A549 treated with GW870086 at 1 μM for 4 hours (cell line): ENCODE measurements around the gene STAM2. TPM values are rescaled to one million over a fixed set of nuclear protein-coding genes. Genes with fewer than 3 reads are reported as not detected.

Experiments
- total RNA-seq: library from RNA; stranded (reverse); fragments of 200-300 nt; extraction: Qiagen RNA extraction; gene quantifications from 5 replicates; pipeline ENCODE4 v1.2.3, GENCODE V29; 2022; ENCODE audit warnings: low read depth

Gene STAM2
- 6.6 to 9.9 TPM (median 9.5 TPM) in 5 replicates for total RNA-seq

GRCh38 chr2:152175368-152176112 is at the start of gene STAM2:
Gene STAM2 (minus strand): TSS chr2:152175763. CDS start chr2:152175642, 121 bp downstream.

DNA sequence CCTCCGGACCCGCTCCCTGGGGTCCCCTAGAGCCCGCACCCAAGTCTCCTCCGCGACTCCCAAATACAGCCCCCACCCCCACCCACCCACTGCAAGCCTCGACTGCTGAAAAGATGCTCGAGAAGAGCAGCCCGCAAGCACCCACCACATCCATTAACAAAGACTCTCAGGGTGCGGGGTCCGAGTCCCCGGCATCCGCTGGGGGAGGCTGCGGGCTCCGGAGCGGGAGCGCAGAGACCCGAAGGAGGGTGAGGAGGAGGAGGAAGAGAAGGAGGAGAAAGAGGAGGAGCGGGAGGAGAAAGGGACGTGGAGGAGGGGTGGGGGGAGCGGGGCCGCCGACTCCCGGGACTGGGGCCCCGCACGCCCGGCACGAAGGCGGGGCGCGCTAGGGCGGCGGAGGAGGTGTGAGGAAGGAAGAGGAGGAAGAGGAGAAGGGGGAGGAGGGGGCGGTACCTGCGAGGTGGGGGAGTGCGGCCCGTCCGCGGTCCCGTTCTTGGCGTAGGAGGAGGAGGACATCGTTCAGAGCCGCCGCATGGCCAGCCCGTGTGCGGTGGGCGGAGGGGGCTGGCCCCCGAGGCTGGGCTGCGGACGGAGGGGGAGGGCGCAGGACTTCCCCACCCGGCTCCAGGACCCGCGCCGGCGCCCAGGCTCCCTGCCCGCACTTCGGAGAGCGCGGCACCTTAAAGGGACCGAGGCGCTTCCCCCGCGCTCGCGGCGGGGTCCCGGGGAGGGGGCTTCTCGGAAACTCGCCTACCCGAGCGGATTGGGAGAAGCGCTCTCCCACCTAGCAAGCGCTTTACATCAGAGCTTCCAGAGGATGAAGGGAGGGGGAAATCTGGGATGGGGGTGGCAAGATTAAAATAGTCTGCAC is 76.8 kb downstream of the STAM2 start, which contains the start of gene CACNB4:
CACNB4 (minus strand) TSS at position 549 of the 871 bp plus-strand sequence.

Other genes with a start within 250 kb of the STAM2 start
- gene CACNB4, start 76.7 kb downstream of the STAM2 start, total RNA-seq = 0.03 to 0.37 TPM (median 0.22 TPM) in 5 replicates
- gene FMNL2, start 159.4 kb upstream of the STAM2 start, total RNA-seq = 26.3 to 38.5 TPM (median 32.2 TPM) in 5 replicates